ENCODE data around the gene SERPINA4. TPM values are rescaled to one million over a fixed set of nuclear protein-coding genes. Genes with fewer than 3 reads are reported as not detected.

The SERPINA4 gene
- total RNA-seq, 6 donors from 2014 or later = 0.13 TPM; not detected in 5

- Histone ChIP-seq H3K4me1 (peaks cover 6 to 20% (median 16%) of the 10 kb centered on the region in 4 donors), H3K27ac (no peak overlapping the region), H3K36me3 (no peaks in the 10 kb centered on the region), H3K4me3 (no peak overlapping the region), H3K9me3 (no peaks in the 10 kb centered on the region), H3K27me3 (no peaks in the 10 kb centered on the region)
- TF ChIP-seq POLR2A (IDR thresholded peaks at IDR 0.05) (no peak), CTCF (IDR thresholded peaks at IDR 0.05) (no peak), EP300 (IDR thresholded peaks at IDR 0.05) (no peak), POLR2AphosphoS5 (IDR thresholded peaks at IDR 0.05) (no peak)
- ATAC-seq (ENCODE audit: low FRiP score in 2 of 2) (no peak), DNase-seq (no peak)
- WGBS, 2 donors = 81 to 100% methylated on average over 2 of the region's 2 CpGs
Measured at GRCh38 chr14:94595912-94596311, 34.7 kb downstream of the SERPINA4 start.

- Histone ChIP-seq H3K27me3 (no peaks in the 10 kb centered on the region), H3K36me3 (no peaks in the 10 kb centered on the region), H3K4me3 (no peak overlapping the region), H3K27ac (no peak overlapping the region), H3K9me3 (no peaks in the 10 kb centered on the region), H3K4me1 (peaks cover 6 to 20% (median 16%) of the 10 kb centered on the region in 4 donors)
- ATAC-seq (ENCODE audit: low FRiP score in 2 of 2) = no peak
- 94 to 95% methylated on average over 9 of the region's 9 CpGs for WGBS, 2 donors
- no peak for TF ChIP-seq POLR2AphosphoS5 (IDR thresholded peaks at IDR 0.05)
- no peak for TF ChIP-seq EP300 (IDR thresholded peaks at IDR 0.05)
- TF ChIP-seq POLR2A (IDR thresholded peaks at IDR 0.05) = no peak
- no peak for TF ChIP-seq CTCF (IDR thresholded peaks at IDR 0.05)
- DNase-seq = no peak
Measured at GRCh38 chr14:94596361-94596760, 35.1 kb downstream of the SERPINA4 start.

- H3K27me3 ChIP-seq = no peaks in the 10 kb centered on the region
- no peak overlapping the region for H3K4me3 ChIP-seq
- ATAC-seq (ENCODE audit: low FRiP score in 2 of 2) = no peak
- H3K9me3 ChIP-seq = no peaks in the 10 kb centered on the region
- TF ChIP-seq POLR2A (IDR thresholded peaks at IDR 0.05) = no peak
- TF ChIP-seq EP300 (IDR thresholded peaks at IDR 0.05) = no peak
- no peak for TF ChIP-seq POLR2AphosphoS5 (IDR thresholded peaks at IDR 0.05)
- TF ChIP-seq CTCF (IDR thresholded peaks at IDR 0.05) = no peak
- no peak for DNase-seq
- peaks cover 6 to 26% (median 16%) of the 10 kb centered on the region in 4 donors for H3K4me1 ChIP-seq
- H3K36me3 ChIP-seq = no peaks in the 10 kb centered on the region
- no peak overlapping the region for H3K27ac ChIP-seq
- WGBS, 2 donors = 83 to 90% methylated on average over 2 to 5 of the region's 5 CpGs
Measured at GRCh38 chr14:94597788-94598187, 36.5 kb downstream of the SERPINA4 start.

GRCh38 chr14:94598506-94598815, 37.2 kb downstream of the SERPINA4 start:
- Histone ChIP-seq H3K4me1 (peaks cover 6 to 26% (median 16%) of the 10 kb centered on the region in 4 donors), H3K36me3 (no peaks in the 10 kb centered on the region), H3K27me3 (no peaks in the 10 kb centered on the region), H3K4me3 (no peak overlapping the region), H3K9me3 (no peaks in the 10 kb centered on the region), H3K27ac (no peak overlapping the region)
- DNase-seq = no peak
- TF ChIP-seq EP300 (IDR thresholded peaks at IDR 0.05) = no peak
- TF ChIP-seq POLR2A (IDR thresholded peaks at IDR 0.05) = no peak
- no peak for TF ChIP-seq POLR2AphosphoS5 (IDR thresholded peaks at IDR 0.05)
- no peak for TF ChIP-seq CTCF (IDR thresholded peaks at IDR 0.05)
- 71 to 81% methylated on average over 7 of the region's 7 CpGs for whole genome bisulfite sequencing, 2 donors
- no peak for ATAC-seq (ENCODE audit: low FRiP score in 2 of 2)

GRCh38 chr14:94598816-94599655, 37.8 kb downstream of the SERPINA4 start:
- no peaks in the 10 kb centered on the region for H3K36me3 ChIP-seq
- no peak overlapping the region for H3K4me3 ChIP-seq
- DNase-seq (peak; percentile 61 to 77), ATAC-seq (ENCODE audit: low FRiP score in 2 of 2) (peak; percentile 56 to 80)
- TF ChIP-seq CTCF (IDR thresholded peaks at IDR 0.05) (no peak), EP300 (IDR thresholded peaks at IDR 0.05) (peak in 2 of 4 donors; percentile 21 to 66), POLR2A (IDR thresholded peaks at IDR 0.05) (no peak), POLR2AphosphoS5 (IDR thresholded peaks at IDR 0.05) (no peak)
- WGBS, 2 donors = 46 to 61% methylated on average over 10 to 11 of the region's 11 CpGs
- peak overlapping the region in 3 of 4 donors; percentile 38 to 68 (median 44) for H3K27ac ChIP-seq
- H3K9me3 ChIP-seq = no peaks in the 10 kb centered on the region
- no peaks in the 10 kb centered on the region for H3K27me3 ChIP-seq
- peaks cover 6 to 26% (median 16%) of the 10 kb centered on the region in 4 donors for H3K4me1 ChIP-seq
